ENCODE data around the gene COX15.

COX15 gene

GRCh38 chr10:99768556-99768955, 36.6 kb upstream of the COX15 start:
- H3K4me3 ChIP-seq (ENCODE audit: low read depth, low read length) = no peak overlapping the region
- TF ChIP-seq CTCF (conservative IDR thresholded peaks at IDR 0.05; ENCODE audit: low read depth, low read length) = no peak
- DNase-seq (ENCODE audit: low read depth) = no peak

GRCh38 chr10:99767901-99768300, 36.0 kb upstream of the COX15 start:
- TF ChIP-seq CTCF (conservative IDR thresholded peaks at IDR 0.05; ENCODE audit: low read depth, low read length) = no peak
- no peak for DNase-seq (ENCODE audit: low read depth)
- H3K4me3 ChIP-seq (ENCODE audit: low read depth, low read length) = no peak overlapping the region

GRCh38 chr10:99766302-99766681, 34.4 kb upstream of the COX15 start:
- TF ChIP-seq CTCF (conservative IDR thresholded peaks at IDR 0.05; ENCODE audit: low read depth, low read length) = no peak
- DNase-seq (ENCODE audit: low read depth) = no peak
- no peak overlapping the region for H3K4me3 ChIP-seq (ENCODE audit: low read depth, low read length)

GRCh38 chr10:99765672-99766301, 33.9 kb upstream of the COX15 start:
- no peak overlapping the region for H3K4me3 ChIP-seq (ENCODE audit: low read depth, low read length)
- DNase-seq (ENCODE audit: low read depth) = no peak
- TF ChIP-seq CTCF (conservative IDR thresholded peaks at IDR 0.05; ENCODE audit: low read depth, low read length) = no peak

- H3K4me3 ChIP-seq (ENCODE audit: low read depth, low read length) = no peak overlapping the region
- no peak for DNase-seq (ENCODE audit: low read depth)
- no peak for TF ChIP-seq CTCF (conservative IDR thresholded peaks at IDR 0.05; ENCODE audit: low read depth, low read length)
These were observed 29.4 kb upstream of the COX15 start for GRCh38 chr10:99761365-99761764.

GRCh38 chr10:99760321-99760720, 28.4 kb upstream of the COX15 start:
- H3K4me3 ChIP-seq (ENCODE audit: low read depth, low read length) = no peak overlapping the region
- no peak for TF ChIP-seq CTCF (conservative IDR thresholded peaks at IDR 0.05; ENCODE audit: low read depth, low read length)
- no peak for DNase-seq (ENCODE audit: low read depth)

GRCh38 chr10:99758211-99758891, 26.4 kb upstream of the COX15 start:
- TF ChIP-seq CTCF (conservative IDR thresholded peaks at IDR 0.05; ENCODE audit: low read depth, low read length) = no peak
- H3K4me3 ChIP-seq (ENCODE audit: low read depth, low read length) = no peak overlapping the region
- DNase-seq (ENCODE audit: low read depth) = peak; percentile 22
